Right atrium auricular region (tissue), 2 donors: ENCODE results near the gene TMEFF2. TPM values are rescaled to one million over a fixed set of nuclear protein-coding genes. Genes with fewer than 3 reads are reported as not detected.

Source experiments
- DNase-seq: peaks from one replicate; pipeline ENCODE4 v3.0.0-alpha.2; 2019; ENCODE audit warnings: low spot score
- H3K27ac ChIP-seq, 2 donors: fragments of 200-600 bp; sonication (generic); 1 replicate in 1 of 2; 2 replicates in 1 of 2; pipeline ENCODE4 v1.5.1; 2016 to 2019
- H3K27me3 ChIP-seq, 2 donors: fragments of 200-600 bp; sonication (generic); one replicate each; pipeline versions ENCODE4 v1.5.1 to v1.6.0; 2017 to 2019
- H3K36me3 ChIP-seq: fragments of 200-600 bp; sonication (generic); one replicate; pipeline ENCODE4 v1.5.1; 2016
- H3K4me1 ChIP-seq, 2 donors: fragments of 200-600 bp; sonication (generic); one replicate each; pipeline versions ENCODE4 v1.5.1 to v1.6.0; 2017 to 2019
- H3K4me3 ChIP-seq, 2 donors: fragments of 200-600 bp; sonication (generic); 1 replicate in 1 of 2; 2 replicates in 1 of 2; pipeline ENCODE4 v1.5.1; 2017 to 2019; ENCODE audit warnings: mild to moderate bottlenecking in 1 of 2, moderate library complexity in 1 of 2
- H3K9me3 ChIP-seq, 2 donors: fragments of 200-600 bp; sonication (generic); one replicate each; pipeline ENCODE4 v1.5.1; 2019
- total RNA-seq, 2 donors: library from RNA; depleted of rRNA; stranded (reverse); fragments of >200 nt; gene quantifications; one replicate each; pipeline ENCODE4 v1.1.0, GENCODE V29; 2016
- TF ChIP-seq, protein P1 (sequence below), 2 donors: fragments of 200-600 bp; sonication (generic); IDR thresholded peaks; one replicate each; pipeline ENCODE4 v1.5.1; 2019; ENCODE audit warnings: antibody characterized with exemption in 2 of 2

TMEFF2 gene
- total RNA-seq, 2 donors from 2014 or later: 0.56 TPM; not detected in 1

- TF ChIP-seq, protein P1, sequence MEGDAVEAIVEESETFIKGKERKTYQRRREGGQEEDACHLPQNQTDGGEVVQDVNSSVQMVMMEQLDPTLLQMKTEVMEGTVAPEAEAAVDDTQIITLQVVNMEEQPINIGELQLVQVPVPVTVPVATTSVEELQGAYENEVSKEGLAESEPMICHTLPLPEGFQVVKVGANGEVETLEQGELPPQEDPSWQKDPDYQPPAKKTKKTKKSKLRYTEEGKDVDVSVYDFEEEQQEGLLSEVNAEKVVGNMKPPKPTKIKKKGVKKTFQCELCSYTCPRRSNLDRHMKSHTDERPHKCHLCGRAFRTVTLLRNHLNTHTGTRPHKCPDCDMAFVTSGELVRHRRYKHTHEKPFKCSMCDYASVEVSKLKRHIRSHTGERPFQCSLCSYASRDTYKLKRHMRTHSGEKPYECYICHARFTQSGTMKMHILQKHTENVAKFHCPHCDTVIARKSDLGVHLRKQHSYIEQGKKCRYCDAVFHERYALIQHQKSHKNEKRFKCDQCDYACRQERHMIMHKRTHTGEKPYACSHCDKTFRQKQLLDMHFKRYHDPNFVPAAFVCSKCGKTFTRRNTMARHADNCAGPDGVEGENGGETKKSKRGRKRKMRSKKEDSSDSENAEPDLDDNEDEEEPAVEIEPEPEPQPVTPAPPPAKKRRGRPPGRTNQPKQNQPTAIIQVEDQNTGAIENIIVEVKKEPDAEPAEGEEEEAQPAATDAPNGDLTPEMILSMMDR (IDR thresholded peaks at IDR 0.05): no peak
- no peak overlapping the region for H3K4me3 ChIP-seq
- H3K36me3 ChIP-seq: no peaks in the 10 kb centered on the region
- H3K27ac ChIP-seq: no peak overlapping the region
- H3K4me1 ChIP-seq: no peaks in the 10 kb centered on the region
- no peaks in the 10 kb centered on the region for H3K9me3 ChIP-seq
- no peaks in the 10 kb centered on the region for H3K27me3 ChIP-seq
- DNase-seq: no peak
Observed at GRCh38 chr2:192038110-192038509, 156.6 kb downstream of the TMEFF2 start.

- Histone ChIP-seq H3K4me3 (no peak overlapping the region), H3K27ac (no peak overlapping the region), H3K27me3 (no peaks in the 10 kb centered on the region), H3K9me3 (no peaks in the 10 kb centered on the region), H3K36me3 (no peaks in the 10 kb centered on the region), H3K4me1 (no peaks in the 10 kb centered on the region)
- TF ChIP-seq, protein P1 (IDR thresholded peaks at IDR 0.05): no peak
- DNase-seq: no peak
Observed at GRCh38 chr2:192035731-192036442, 158.8 kb downstream of the TMEFF2 start.

- TF ChIP-seq, protein P1 (IDR thresholded peaks at IDR 0.05): no peak
- Histone ChIP-seq H3K36me3 (no peaks in the 10 kb centered on the region), H3K4me1 (no peaks in the 10 kb centered on the region), H3K27ac (no peak overlapping the region), H3K27me3 (no peaks in the 10 kb centered on the region), H3K9me3 (no peaks in the 10 kb centered on the region), H3K4me3 (no peak overlapping the region)
- no peak for DNase-seq
Observed at GRCh38 chr2:192030856-192031255, 163.9 kb downstream of the TMEFF2 start.

DNA sequence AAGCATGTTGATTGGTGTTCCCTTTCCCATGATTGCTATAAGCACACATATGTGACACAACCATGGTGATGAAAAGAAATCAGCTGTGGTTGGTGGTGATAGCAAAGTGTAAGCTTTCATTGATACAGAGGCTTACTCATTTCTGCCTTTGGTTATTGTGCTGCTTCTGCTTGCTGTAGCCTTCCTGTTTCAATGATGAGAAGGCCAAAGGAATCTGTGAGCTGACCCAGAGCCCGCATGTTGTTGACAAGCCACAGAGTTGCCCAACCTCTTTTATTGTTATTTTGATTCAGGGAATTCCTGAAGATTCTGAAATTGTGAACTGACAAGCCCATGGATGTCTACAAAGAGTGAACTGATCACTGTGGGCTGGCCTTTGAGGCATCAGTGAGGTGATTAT, 164.4 kb downstream of the TMEFF2 start:
- Histone ChIP-seq H3K27ac (no peak overlapping the region), H3K4me3 (no peak overlapping the region), H3K27me3 (no peaks in the 10 kb centered on the region), H3K9me3 (no peaks in the 10 kb centered on the region), H3K36me3 (no peaks in the 10 kb centered on the region), H3K4me1 (no peaks in the 10 kb centered on the region)
- no peak for DNase-seq
- TF ChIP-seq, protein P1 (IDR thresholded peaks at IDR 0.05): no peak

- Histone ChIP-seq H3K4me3 (no peak overlapping the region), H3K36me3 (no peaks in the 10 kb centered on the region), H3K27ac (no peak overlapping the region), H3K27me3 (no peaks in the 10 kb centered on the region), H3K9me3 (no peaks in the 10 kb centered on the region), H3K4me1 (no peaks in the 10 kb centered on the region)
- TF ChIP-seq, protein P1 (IDR thresholded peaks at IDR 0.05): no peak
- DNase-seq: no peak
Observed at GRCh38 chr2:192029089-192029488, 165.6 kb downstream of the TMEFF2 start.

GRCh38 chr2:192026825-192027120, 168.0 kb downstream of the TMEFF2 start:
- Histone ChIP-seq H3K27ac (no peak overlapping the region), H3K27me3 (no peaks in the 10 kb centered on the region), H3K9me3 (no peaks in the 10 kb centered on the region), H3K4me3 (no peak overlapping the region), H3K4me1 (no peaks in the 10 kb centered on the region), H3K36me3 (no peaks in the 10 kb centered on the region)
- no peak for DNase-seq
- TF ChIP-seq, protein P1 (IDR thresholded peaks at IDR 0.05): no peak
